ENCODE data around the gene CALCB.

DNA sequence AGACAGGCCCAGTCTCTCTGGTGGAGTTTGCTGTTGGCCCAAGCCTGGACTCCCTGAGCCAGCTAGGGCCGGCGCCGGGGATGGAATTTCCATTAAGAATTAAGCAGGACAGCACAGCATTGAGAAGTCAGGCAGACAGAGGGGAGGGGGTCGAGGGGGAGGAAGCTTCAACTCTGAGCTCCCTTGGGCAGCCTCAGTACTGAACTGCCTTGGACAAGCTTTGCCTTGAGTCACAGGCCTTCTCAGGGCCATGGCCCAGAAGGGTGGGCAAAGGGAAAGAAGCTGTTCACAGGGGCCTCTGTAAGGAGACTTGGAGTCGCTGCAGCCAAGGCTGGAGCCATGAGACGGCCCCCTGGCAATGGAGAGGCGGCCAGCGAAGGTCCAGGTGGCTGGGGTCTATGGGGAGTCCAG is 38.7 kb downstream of the CALCB start:
- TF ChIP-seq, protein P1, sequence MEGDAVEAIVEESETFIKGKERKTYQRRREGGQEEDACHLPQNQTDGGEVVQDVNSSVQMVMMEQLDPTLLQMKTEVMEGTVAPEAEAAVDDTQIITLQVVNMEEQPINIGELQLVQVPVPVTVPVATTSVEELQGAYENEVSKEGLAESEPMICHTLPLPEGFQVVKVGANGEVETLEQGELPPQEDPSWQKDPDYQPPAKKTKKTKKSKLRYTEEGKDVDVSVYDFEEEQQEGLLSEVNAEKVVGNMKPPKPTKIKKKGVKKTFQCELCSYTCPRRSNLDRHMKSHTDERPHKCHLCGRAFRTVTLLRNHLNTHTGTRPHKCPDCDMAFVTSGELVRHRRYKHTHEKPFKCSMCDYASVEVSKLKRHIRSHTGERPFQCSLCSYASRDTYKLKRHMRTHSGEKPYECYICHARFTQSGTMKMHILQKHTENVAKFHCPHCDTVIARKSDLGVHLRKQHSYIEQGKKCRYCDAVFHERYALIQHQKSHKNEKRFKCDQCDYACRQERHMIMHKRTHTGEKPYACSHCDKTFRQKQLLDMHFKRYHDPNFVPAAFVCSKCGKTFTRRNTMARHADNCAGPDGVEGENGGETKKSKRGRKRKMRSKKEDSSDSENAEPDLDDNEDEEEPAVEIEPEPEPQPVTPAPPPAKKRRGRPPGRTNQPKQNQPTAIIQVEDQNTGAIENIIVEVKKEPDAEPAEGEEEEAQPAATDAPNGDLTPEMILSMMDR (IDR thresholded peaks at IDR 0.05): no peak
- no peak for TF ChIP-seq POLR2A (IDR thresholded peaks at IDR 0.05)
